GM12878 (cell line): ENCODE results near the gene CILP. TPM values are rescaled to one million over a fixed set of nuclear protein-coding genes. Genes with fewer than 3 reads are reported as not detected.

Experiments
- ATAC-seq: fragments of 200-7000 bp; cut with Tn5 transposase; 3 replicates; pipeline ENCODE4 v1.9.1; 2020; ENCODE audit warnings: mild to moderate bottlenecking, moderate library complexity
- BruUV-seq: library from RNA; stranded (reverse); fragments of 400-500 nt; replicated peaks from 2 replicates; lab custom pipeline; 2021; lab: Mats Ljungman, UMichigan
- CTCF ChIA-PET: fragments of 300-600 bp; sonication (Branson Sonifier 250); formaldehyde crosslinking; extraction: SDS; loops from one replicate; lab custom pipeline; 2021; ENCODE audit warnings: inconsistent platforms; lab: Yijun Ruan, JAX
- POLR2A ChIA-PET: fragments of 350-600 bp; formaldehyde crosslinking; extraction: SDS; loops from one replicate; lab custom pipeline; 2021; ENCODE audit warnings: inconsistent platforms; lab: Charles Lee
- RAD21 ChIA-PET: fragments of 300-600 bp; sonication (Branson Sonifier 250); formaldehyde crosslinking; loops from one replicate; lab custom pipeline; 2023; ENCODE audit warnings: antibody characterized with exemption; ENCODE audit not compliant: unreplicated experiment; lab: Charles Lee
- SMC1A ChIA-PET: fragments of 300-600 bp; sonication (Branson Sonifier 250); formaldehyde crosslinking; loops from one replicate; lab custom pipeline; 2023; ENCODE audit not compliant: unreplicated experiment, uncharacterized antibody; lab: Charles Lee
- DNase-seq: peaks from one replicate; pipeline ENCODE4 v3.0.0-alpha.2; 2011; ENCODE audit warnings: low read depth, low spot score
- FAIRE-seq: peaks from 3 replicates; lab custom pipeline; 2011; peaks lifted over from hg19 to GRCh38; lab: Jason Lieb, UNC
- H2AFZ ChIP-seq: 2 replicates; pipeline ENCODE4 v1.6.0; 2011; ENCODE audit warnings: low read depth, low read length, control low read depth; ENCODE audit not compliant: control insufficient read depth
- H3K27ac ChIP-seq: 2 replicates; pipeline ENCODE4 v1.5.1; 2011; ENCODE audit warnings: control low read depth; ENCODE audit not compliant: control insufficient read depth, insufficient read depth
- H3K27me3 ChIP-seq, 2 experiments: replicated peaks in 1 of 2; 2 replicates each; pipeline versions ENCODE4 v1.6.0 to v1.6.1; 2011; ENCODE audit warnings: low read length in 1 of 2; ENCODE audit not compliant: control insufficient read depth in 2 of 2, insufficient read depth in 2 of 2
- H3K36me3 ChIP-seq, 2 experiments: 2 replicates each; pipeline ENCODE4 v1.5.1; 2011; ENCODE audit warnings: low read length in 1 of 2; ENCODE audit not compliant: control insufficient read depth in 2 of 2, insufficient read depth in 2 of 2
- H3K4me1 ChIP-seq: 2 replicates; pipeline ENCODE4 v1.6.1; 2011; ENCODE audit warnings: mild to moderate bottlenecking, low read length, moderate library complexity, mixed read lengths; ENCODE audit not compliant: control insufficient read depth, insufficient read depth
- H3K4me2 ChIP-seq: 2 replicates; pipeline ENCODE4 v1.6.0; 2011; ENCODE audit warnings: control low read depth; ENCODE audit not compliant: control insufficient read depth, insufficient read depth
- H3K4me3 ChIP-seq: fragments of 200-600 bp; sonication (generic); 2 replicates; pipeline ENCODE4 v1.5.1; 2016
- H3K79me2 ChIP-seq: 2 replicates; pipeline ENCODE4 v1.6.0; 2011; ENCODE audit warnings: low read length; ENCODE audit not compliant: control insufficient read depth, insufficient read depth
- H3K9ac ChIP-seq: 2 replicates; pipeline ENCODE4 v1.8.0; 2011; ENCODE audit warnings: low read length, control low read depth, mixed read lengths; ENCODE audit not compliant: control insufficient read depth, insufficient read depth
- H3K9me3 ChIP-seq: replicated peaks from 3 replicates; pipeline ENCODE4 v1.5.1; 2011; ENCODE audit warnings: mild to moderate bottlenecking, low read length; ENCODE audit not compliant: control insufficient read depth, insufficient read depth
- H4K20me1 ChIP-seq: 2 replicates; pipeline ENCODE4 v1.6.0; 2011; ENCODE audit not compliant: control insufficient read depth, insufficient read depth
- RCOR1 ChIP-seq: conservative IDR thresholded peaks from 2 replicates; pipeline ENCODE4 v1.6.1; 2012; ENCODE audit warnings: low read depth, low read length, improper control_type of control experiment
- SREBF1 ChIP-seq: IDR thresholded peaks from 2 replicates; pipeline ENCODE4 v1.6.1; 2012; ENCODE audit warnings: mild to moderate bottlenecking, low read length
- TBL1XR1 ChIP-seq: IDR thresholded peaks from 2 replicates; pipeline ENCODE4 v1.6.1; 2012; ENCODE audit warnings: low read depth, low read length, improper control_type of control experiment
- ZNF217 ChIP-seq: fragments of 450-650 bp; IDR thresholded peaks from 2 replicates; pipeline ENCODE4 v1.6.1; 2017; ENCODE audit warnings: antibody characterized with exemption, mild to moderate bottlenecking
- WGBS: methylation state at CpG from one replicate; pipeline ENCODE4 v1.1.6; 2016; ENCODE audit warnings: low lambda C conversion rate; ENCODE audit not compliant: insufficient replicate concordance, insufficient coverage; ENCODE audit errors: missing lambda C conversion rate; 5-methylcytosine and 5-hydroxymethylcytosine counted together
- in situ Hi-C: fragments of 300-500 bp; cut with MboI; formaldehyde crosslinking; loops from 9 replicates; pipeline ENCODE4 v1.14.3; 2018; ENCODE audit warnings: mixed read lengths
- intact Hi-C: fragments of 100-400 bp; cut with micrococcal nuclease; formaldehyde crosslinking; loops from one replicate; pipeline ENCODE4 v1.14.2; 2022; ENCODE audit not compliant: unreplicated experiment
- polyA plus RNA-seq, 11 experiments: library from polyadenylated mRNA; depleted of rRNA in 4 of 11; unstranded in 6 of 11; stranded (reverse) in 5 of 11; fragments of >200 nt; fragmentation: Nextera tagmentation in 4 of 11; fragmentation: Illumina TruSeq in 1 of 11; extraction: Ambion mirVana in 4 of 11; extraction: Trizol in 1 of 11; gene quantifications; 1 replicate in 1 of 11; 2 replicates in 10 of 11; pipeline versions ENCODE4 v1.2.1 to v1.2.3, GENCODE V29; 2011 to 2016; ENCODE audit warnings: inconsistent platforms in 2 of 11, missing spikeins in 2 of 11, low read depth in 1 of 11
- total RNA-seq, 4 experiments: library from RNA; depleted of rRNA in 3 of 4; stranded (reverse); fragments of >200 nt in 3 of 4; fragmentation: Illumina TruSeq in 1 of 4; extraction: Trizol in 1 of 4; gene quantifications; 2 replicates each; pipeline versions ENCODE4 v1.2.1 to v1.2.3, GENCODE V29; 2013 to 2021
- TF ChIP-seq, protein P1 (sequence below): fragments of 450-650 bp; IDR thresholded peaks from 2 replicates; pipeline ENCODE4 v1.6.1; 2017; ENCODE audit warnings: mild to moderate bottlenecking, moderate library complexity

The CILP gene
- total and polyA plus RNA-seq, 10 of the 15 experiments (the other 5 are each of a cell fraction or from before 2014, with no cell fraction given), result 0.03 to 0.06 (median 0.04) TPM; not detected in 4

DNA sequence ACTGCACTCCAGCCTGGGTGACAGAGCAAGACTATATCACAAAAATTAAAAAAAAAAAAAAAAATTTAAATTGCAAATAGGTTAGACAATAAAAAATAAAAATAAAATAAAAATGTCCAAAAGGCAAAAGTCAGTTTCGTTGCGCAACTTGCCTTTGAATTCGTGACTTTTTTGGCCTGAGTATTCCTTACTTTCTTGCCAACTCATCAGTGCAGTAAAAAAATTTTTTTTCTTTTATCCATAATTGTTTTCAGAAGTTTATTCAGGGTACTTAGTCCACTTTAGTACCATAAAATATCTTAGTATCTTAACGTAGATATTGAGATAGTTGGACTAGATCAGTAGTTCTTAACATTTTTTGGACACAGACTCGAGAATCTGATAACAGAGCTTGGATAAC, 22.4 kb upstream of the CILP start (continued):
- TF ChIP-seq, protein P1, sequence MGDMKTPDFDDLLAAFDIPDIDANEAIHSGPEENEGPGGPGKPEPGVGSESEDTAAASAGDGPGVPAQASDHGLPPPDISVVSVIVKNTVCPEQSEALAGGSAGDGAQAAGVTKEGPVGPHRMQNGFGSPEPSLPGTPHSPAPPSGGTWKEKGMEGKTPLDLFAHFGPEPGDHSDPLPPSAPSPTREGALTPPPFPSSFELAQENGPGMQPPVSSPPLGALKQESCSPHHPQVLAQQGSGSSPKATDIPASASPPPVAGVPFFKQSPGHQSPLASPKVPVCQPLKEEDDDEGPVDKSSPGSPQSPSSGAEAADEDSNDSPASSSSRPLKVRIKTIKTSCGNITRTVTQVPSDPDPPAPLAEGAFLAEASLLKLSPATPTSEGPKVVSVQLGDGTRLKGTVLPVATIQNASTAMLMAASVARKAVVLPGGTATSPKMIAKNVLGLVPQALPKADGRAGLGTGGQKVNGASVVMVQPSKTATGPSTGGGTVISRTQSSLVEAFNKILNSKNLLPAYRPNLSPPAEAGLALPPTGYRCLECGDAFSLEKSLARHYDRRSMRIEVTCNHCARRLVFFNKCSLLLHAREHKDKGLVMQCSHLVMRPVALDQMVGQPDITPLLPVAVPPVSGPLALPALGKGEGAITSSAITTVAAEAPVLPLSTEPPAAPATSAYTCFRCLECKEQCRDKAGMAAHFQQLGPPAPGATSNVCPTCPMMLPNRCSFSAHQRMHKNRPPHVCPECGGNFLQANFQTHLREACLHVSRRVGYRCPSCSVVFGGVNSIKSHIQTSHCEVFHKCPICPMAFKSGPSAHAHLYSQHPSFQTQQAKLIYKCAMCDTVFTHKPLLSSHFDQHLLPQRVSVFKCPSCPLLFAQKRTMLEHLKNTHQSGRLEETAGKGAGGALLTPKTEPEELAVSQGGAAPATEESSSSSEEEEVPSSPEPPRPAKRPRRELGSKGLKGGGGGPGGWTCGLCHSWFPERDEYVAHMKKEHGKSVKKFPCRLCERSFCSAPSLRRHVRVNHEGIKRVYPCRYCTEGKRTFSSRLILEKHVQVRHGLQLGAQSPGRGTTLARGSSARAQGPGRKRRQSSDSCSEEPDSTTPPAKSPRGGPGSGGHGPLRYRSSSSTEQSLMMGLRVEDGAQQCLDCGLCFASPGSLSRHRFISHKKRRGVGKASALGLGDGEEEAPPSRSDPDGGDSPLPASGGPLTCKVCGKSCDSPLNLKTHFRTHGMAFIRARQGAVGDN, result no peak
- TF ChIP-seq RCOR1, result no peak

DNA sequence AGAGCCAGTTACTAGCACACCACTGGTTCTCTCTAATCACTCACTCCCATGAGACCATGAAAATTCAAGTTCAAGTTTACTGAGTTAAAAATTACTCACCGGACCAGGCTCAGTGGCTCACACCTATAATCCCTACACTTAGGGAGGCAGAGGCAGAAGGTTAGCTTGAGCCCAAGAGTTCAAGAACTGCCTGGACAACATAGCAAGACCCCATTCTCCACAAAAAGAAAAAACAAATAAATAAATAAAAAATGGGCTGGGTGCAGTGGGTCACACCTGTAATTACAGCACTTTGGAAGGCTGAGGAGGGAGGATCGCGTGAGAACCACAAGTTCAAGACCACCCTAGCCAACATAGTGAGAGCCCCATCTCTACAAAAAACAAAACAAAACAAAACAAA, 21.2 kb upstream of the CILP start:
- Histone ChIP-seq H3K79me2 (no peaks in the 10 kb centered on the region), H3K4me2 (no peak overlapping the region), H3K4me3 (no peak overlapping the region), H3K27me3 (no peaks in the 10 kb centered on the region), H3K4me1 (no peaks in the 10 kb centered on the region), H3K36me3 (no peaks in the 10 kb centered on the region), H2AFZ (no peak overlapping the region), H3K9me3 (no peaks in the 10 kb centered on the region), H3K27ac (no peak overlapping the region), H3K9ac (no peak overlapping the region), H4K20me1 (no peaks in the 10 kb centered on the region)
- ChIA-PET RAD21 (no interaction called here), POLR2A (no interaction called here), CTCF (interaction anchor here (0.5 to 1.3 kb wide), 2 partner anchors 21 to 45 kb away, joined by 3 to 4 read pairs; no protein-coding TSS in a partner anchor), SMC1A (no interaction called here)
- ATAC-seq, result no peak
- no peak for TF ChIP-seq SREBF1
- no peak for TF ChIP-seq ZNF217
- no peak for TF ChIP-seq TBL1XR1
- no TSS peak for BruUV-seq
- DNase-seq, result no peak
- in situ Hi-C loops (no loop called here), intact Hi-C loops (no loop called here)
- 100% methylated on average over 3 of the region's 3 CpGs for WGBS
- no peak for FAIRE-seq
